GM21526 (cell line): ENCODE data around the gene EXOC5.
"Not testable (repeated sequence)": the region's sequence is repeated elsewhere in the genome, so short reads cannot be mapped to it uniquely, and the experiment has no call there.

Source experiments
- ATAC-seq: cut with Tn5 transposase; IDR thresholded peaks from one replicate; pipeline ENCODE4 v1.9.1; 2021; ENCODE audit warnings: moderate library complexity; ENCODE audit not compliant: unreplicated experiment, low FRiP score

The EXOC5 gene

GRCh38 chr14:57261604-57262003 lies 7.1 kb downstream of the EXOC5 start:
- no peak for ATAC-seq

GRCh38 chr14:57259672-57260071 lies 9.0 kb downstream of the EXOC5 start:
- no peak for ATAC-seq

GRCh38 chr14:57258221-57258620 lies 10.5 kb downstream of the EXOC5 start:
- ATAC-seq: not testable (repeated sequence)

DNA sequence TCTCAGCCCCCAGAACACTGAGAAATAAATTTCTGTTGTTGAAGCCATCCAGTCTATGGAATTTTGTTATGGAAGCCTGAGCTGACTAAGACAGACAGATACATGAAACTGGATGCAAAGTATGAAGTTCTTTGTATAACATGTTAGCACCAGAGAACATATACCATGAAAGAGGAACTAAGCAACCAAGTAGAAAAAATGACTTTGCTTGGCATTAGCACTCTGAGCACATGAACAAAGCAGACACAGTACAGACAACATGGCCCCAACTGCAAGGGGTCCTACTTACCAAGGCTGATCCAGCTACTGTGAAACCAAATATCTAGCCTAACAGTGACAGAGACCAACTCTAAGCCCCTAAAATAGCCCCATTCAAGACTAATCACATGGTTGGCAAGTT lies 13.8 kb downstream of the EXOC5 start:
- ATAC-seq: no peak

GRCh38 chr14:57246933-57247657 lies 21.6 kb downstream of the EXOC5 start:
- ATAC-seq: no peak

- no peak for ATAC-seq
These were observed 22.8 kb downstream of the EXOC5 start for GRCh38 chr14:57245941-57246340.

DNA sequence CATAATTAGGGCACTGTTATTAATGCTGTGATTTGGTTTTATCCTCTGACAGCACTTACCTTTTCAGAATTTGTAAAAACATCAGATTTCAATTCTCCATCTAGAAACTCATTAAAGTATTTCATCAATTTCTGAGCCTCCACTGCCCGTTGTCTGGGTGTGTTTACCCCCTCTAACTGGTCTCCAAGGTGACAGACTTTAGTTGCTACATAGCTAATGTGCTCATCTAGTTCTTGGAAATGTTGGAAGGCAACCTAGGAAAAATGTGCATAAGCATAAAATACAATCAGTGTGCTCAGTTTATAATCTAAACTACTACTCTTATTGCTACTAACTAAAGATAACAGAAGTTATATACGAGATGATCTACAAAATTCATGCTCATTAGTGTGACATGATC lies 24.6 kb downstream of the EXOC5 start:
- no peak for ATAC-seq

DNA sequence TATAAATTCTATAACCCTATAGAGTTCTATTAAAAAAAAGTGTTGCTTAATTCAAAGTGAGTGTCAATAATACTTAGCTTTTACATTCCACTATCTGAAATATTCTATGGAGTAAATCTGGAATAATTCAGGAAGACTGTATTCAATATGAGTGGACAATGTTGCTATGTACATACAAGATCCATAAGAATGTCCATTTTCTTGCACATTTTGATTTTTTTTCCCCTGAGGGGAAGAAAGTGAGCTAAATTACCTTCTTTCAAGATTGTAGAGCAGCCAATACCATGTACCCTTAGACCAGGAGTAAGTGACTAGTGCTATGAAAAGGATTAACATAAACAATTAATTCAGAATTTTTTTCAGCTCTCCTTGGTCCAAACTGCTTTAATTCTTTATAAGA lies 25.4 kb downstream of the EXOC5 start:
- no peak for ATAC-seq

DNA sequence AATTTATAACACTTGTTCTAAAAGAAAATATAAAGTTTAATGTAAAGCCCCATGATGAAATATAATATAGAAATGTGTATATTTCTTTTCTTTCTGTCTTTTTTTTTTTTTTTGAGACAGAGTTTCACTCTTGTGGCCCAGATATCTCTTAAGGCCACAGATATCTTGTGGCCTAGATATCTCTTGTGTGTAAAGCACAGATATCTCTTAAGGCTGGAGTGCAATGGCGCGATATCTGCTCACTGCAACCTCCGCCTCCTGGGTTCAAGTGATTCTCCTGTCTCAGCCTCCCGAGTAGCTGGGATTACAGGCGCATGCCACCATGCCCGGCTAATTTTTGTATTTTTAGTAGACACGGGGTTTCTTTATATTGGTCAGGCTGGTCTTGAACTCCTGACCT lies 28.6 kb downstream of the EXOC5 start:
- ATAC-seq: not testable (repeated sequence)

GRCh38 chr14:57232006-57232405 lies 36.7 kb downstream of the EXOC5 start:
- no peak for ATAC-seq

- not testable (repeated sequence) for ATAC-seq
These were observed 40.4 kb downstream of the EXOC5 start for GRCh38 chr14:57228320-57228719.

- ATAC-seq: no peak
These were observed 41.6 kb downstream of the EXOC5 start for GRCh38 chr14:57227083-57227482.

DNA sequence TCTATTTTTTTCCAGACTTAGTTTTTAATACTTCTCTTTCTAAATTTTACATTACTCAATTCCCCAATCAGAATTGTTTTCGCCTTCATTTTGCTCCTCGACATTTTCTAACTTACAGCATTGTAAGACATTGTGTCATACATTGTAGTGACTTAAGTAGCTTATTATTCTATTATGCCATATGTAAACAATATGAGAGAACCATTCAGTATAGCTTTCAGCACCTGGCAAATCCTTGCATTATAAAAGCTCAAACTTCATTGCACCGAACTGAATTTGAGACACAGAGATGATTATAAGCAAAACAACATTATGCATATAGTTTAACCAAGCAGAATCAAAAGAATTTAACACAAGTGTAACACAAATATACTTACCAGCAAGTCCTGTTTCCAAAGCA lies 46.8 kb downstream of the EXOC5 start:
- ATAC-seq: no peak

DNA sequence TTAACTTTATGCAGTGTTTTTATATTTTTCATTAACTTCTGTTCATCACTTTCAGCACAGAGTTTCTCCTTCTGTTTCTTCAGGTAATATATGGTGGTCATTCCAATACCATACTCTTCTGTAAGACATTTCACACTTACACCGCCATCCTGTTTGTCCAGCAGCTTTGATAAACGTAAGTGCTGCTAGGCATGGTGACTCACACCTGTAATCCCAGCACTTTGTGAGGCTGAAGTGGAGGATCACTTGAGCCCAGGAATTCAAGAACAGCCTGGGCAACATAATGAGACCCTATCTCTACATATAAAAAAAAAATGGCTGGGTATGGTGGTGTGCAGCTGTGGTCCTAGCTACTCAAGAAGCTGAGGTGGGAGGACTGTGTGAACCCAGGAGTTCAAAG lies 55.8 kb downstream of the EXOC5 start:
- ATAC-seq: no peak

DNA sequence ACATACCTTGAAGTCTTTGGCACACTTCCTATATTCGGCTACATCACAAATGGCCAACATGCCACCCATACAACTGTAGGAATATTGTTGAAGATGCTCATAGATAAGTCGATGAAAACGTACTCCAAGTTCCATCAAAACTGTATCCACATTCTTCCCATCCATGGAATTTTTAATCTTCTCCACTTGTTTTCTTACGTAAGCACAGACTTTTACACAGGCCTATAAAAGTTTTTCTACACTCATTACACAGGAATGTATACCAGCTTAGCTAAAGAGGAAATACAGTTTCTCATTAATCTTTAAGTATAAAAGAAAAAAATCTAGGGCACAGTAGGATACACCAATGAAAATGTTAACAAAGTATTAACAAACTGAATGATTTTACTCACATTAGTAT lies 59.1 kb downstream of the EXOC5 start:
- no peak for ATAC-seq

GRCh38 chr14:57205938-57206337 lies 62.8 kb downstream of the EXOC5 start:
- ATAC-seq: no peak

- not testable (repeated sequence) for ATAC-seq
These were observed 66.0 kb downstream of the EXOC5 start for GRCh38 chr14:57202672-57203071.

DNA sequence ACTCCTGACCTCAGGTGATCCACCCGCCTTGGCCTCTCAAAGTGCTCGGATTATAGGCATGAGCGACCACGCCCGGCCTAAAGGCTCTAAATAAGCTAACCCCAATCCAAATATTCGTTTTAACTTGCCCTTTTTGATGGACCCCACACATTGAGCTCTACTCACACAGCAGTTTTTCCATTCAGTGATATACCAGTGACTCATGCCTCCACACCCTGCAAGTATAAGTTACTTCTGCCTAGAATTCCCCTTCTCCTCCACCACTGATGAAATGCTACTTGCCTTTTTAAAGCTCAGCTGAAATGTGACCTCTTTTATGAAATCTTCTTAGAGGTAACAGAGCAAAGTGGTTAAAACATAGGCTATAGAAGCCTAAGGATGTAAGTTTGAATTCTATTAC lies 68.8 kb downstream of the EXOC5 start:
- no peak for ATAC-seq

GRCh38 chr14:57189070-57189469 lies 79.6 kb downstream of the EXOC5 start:
- ATAC-seq: no peak

DNA sequence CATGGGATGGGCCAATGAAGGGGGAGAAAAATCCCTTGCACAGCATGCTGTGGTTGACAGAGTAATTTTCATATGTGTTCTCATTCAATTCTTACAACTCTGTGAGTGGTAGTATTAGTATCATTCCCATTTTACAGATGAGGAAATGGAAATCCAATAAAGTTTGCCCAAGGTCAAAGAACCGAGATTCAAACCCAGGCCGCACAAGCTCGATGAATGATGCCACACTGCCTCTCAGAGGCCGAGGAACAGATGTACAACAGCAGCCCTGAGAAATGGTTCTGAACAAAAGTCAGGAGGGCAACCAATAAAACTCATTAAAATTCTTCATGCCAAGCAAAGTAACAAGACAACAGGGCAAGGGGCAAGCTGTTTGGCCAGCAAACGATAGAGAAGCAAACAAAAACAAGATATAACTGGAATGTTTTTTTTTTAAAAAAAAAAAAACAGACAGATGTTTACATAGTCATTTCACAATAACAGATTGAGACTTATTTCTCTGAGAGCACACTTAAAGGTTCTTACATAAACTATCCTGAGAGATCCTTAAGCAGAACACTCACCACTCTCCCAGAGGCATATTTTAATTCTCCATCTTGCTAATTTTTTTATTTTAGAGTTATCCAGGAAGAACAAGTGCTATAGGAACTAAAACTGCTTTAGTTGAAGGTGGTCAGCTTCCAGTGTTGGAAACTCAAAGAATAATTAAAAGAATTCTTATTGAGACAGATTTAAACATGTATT lies 85.8 kb downstream of the EXOC5 start:
- no peak for ATAC-seq

GRCh38 chr14:57179273-57179672 lies 89.4 kb downstream of the EXOC5 start:
- ATAC-seq: no peak

DNA sequence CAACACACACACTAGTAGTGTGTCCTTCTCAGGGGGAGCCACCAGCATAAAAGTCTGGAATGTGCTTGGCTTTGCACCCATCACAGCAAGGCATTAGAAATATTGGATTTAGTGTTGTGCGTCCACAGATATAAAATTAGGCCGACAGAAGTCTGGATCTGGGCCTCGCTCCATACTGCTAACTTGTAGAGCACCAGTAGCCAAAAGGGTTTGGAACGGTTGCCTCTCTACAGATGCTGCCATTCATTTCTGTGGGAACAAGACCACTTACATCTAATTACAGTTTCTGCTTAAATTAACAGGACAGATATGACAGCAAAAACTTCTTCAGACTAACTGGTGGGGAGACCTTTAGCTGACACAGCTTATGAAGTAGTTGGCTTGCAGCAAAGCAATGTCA lies 94.2 kb downstream of the EXOC5 start:
- no peak for ATAC-seq
